ENCODE data around the gene GARIN3.

- no peak for TF ChIP-seq CTCF (IDR thresholded peaks at IDR 0.05; ENCODE audit: low read length)
- TF ChIP-seq EZH2 (optimal IDR thresholded peaks at IDR 0.05; ENCODE audit: low read depth, low read length): no peak
Observed at GRCh38 chr5:157186309-157187045, 20.4 kb upstream of the GARIN3 start.

Data from MM.1S (cell line).